H1 (cell line): ENCODE data around the gene ERI3.

ENCODE experiments used
- BRCA1 ChIP-seq: IDR thresholded peaks from 2 replicates; pipeline ENCODE4 v1.6.1; 2012; ENCODE audit warnings: low read depth, low read length, improper control_type of control experiment
- CEBPB ChIP-seq: IDR thresholded peaks from 2 replicates; pipeline ENCODE4 v1.6.1; 2012; ENCODE audit warnings: low read depth, low read length
- CHD1 ChIP-seq: IDR thresholded peaks from 2 replicates; pipeline ENCODE4 v1.6.1; 2012; ENCODE audit warnings: low read depth, low read length, improper control_type of control experiment
- CTCF ChIP-seq, 3 experiments: IDR thresholded peaks; 1 replicate in 2 of 3; 2 replicates in 1 of 3; pipeline versions ENCODE4 v1.5.1 to v1.6.1; 2011; ENCODE audit warnings: low read length in 3 of 3, mild to moderate bottlenecking in 3 of 3, inconsistent platforms in 2 of 3, low read depth in 1 of 3, moderate library complexity in 1 of 3; ENCODE audit not compliant: insufficient read depth in 1 of 3; ENCODE audit errors: control extremely low read depth in 1 of 3
- GTF2F1 ChIP-seq: IDR thresholded peaks from 2 replicates; pipeline ENCODE4 v1.6.1; 2012; ENCODE audit warnings: low read depth, low read length, improper control_type of control experiment, borderline replicate concordance
- MAX ChIP-seq: IDR thresholded peaks from 2 replicates; pipeline ENCODE4 v1.6.1; 2012; ENCODE audit warnings: inconsistent platforms
- POLR2A ChIP-seq, 2 experiments: IDR thresholded peaks; 1 replicate in 1 of 2; 2 replicates in 1 of 2; pipeline ENCODE4 v1.6.1; 2011; ENCODE audit warnings: low read depth in 2 of 2, low read length in 2 of 2, mild to moderate bottlenecking in 2 of 2; ENCODE audit errors: control extremely low read depth in 1 of 2
- SUZ12 ChIP-seq: fragments of 200-600 bp; sonication (generic); IDR thresholded peaks from 2 replicates; pipeline ENCODE4 v1.6.1; 2012; ENCODE audit warnings: mild to moderate bottlenecking, inconsistent platforms, low read length, moderate library complexity, mixed read lengths

GRCh38 chr1:44316231-44316759 is 38.8 kb downstream of the ERI3 start:
- no peak for TF ChIP-seq CEBPB
- no peak for TF ChIP-seq GTF2F1
- TF ChIP-seq CTCF (IDR thresholded peaks at IDR 0.05; ENCODE audit: control extremely low read depth in 1 of 3, insufficient read depth in 1 of 3, low read depth in 1 of 3, low read length in 3 of 3), result no peak
- TF ChIP-seq CHD1, result no peak
- no peak for TF ChIP-seq MAX
- no peak for TF ChIP-seq POLR2A (IDR thresholded peaks at IDR 0.05; ENCODE audit: control extremely low read depth in 1 of 2, low read depth in 2 of 2, low read length in 2 of 2)
- TF ChIP-seq SUZ12, result no peak
- TF ChIP-seq BRCA1, result no peak
